OCI-LY7 (cell line): ENCODE results near the gene NLRC3.

Source experiments
- CTCF ChIP-seq: fragments of 200-600 bp; sonication (generic); conservative IDR thresholded peaks from 2 replicates; pipeline ENCODE4 v1.5.1; 2014; ENCODE audit warnings: mild to moderate bottlenecking, antibody characterized with exemption, low read length, moderate library complexity, mixed read lengths
- EZH2phosphoT487 ChIP-seq: fragments of 200-600 bp; sonication (generic); IDR thresholded peaks from 2 replicates; pipeline ENCODE4 v1.6.1; 2018; ENCODE audit warnings: low read depth, borderline replicate concordance, mild to moderate bottlenecking, mixed run types, antibody characterized with exemption, low read length, moderate library complexity, mixed read lengths

GRCh38 chr16:3562914-3563480, 14.2 kb downstream of the NLRC3 start:
- TF ChIP-seq CTCF (no peak), EZH2phosphoT487 (no peak)
